ENCODE data around the gene RASSF5. TPM values are rescaled to one million over a fixed set of nuclear protein-coding genes. Genes with fewer than 3 reads are reported as not detected.

The RASSF5 gene
- total and polyA plus RNA-seq, 9 of the 15 experiments (the other 6 are each of a cell fraction or from before 2014, with no cell fraction given), result 6.1 to 41.0 (median 25.2) TPM

- Histone ChIP-seq H3K4me3 (peak overlapping the region; percentile 34), H3K79me2 (ENCODE audit: control insufficient read depth, insufficient read depth, low read length) (no peaks in the 10 kb centered on the region), H3K27me3 (ENCODE audit: control insufficient read depth in 2 of 2, insufficient read depth in 2 of 2, low read length in 2 of 2) (peaks cover 0 to 17% of the 10 kb centered on the region in 2 experiments; a peak in 3 of 5 replicates), H2AFZ (ENCODE audit: low read depth, low read length) (peak overlapping the region; percentile 86), H3K27ac (ENCODE audit: extremely low read depth, low read depth, low read length) (no peak overlapping the region), H3K9ac (ENCODE audit: insufficient read depth in 1 of 2, low read depth in 2 of 2, low read length in 2 of 2) (peak overlapping the region in 1 of 2 experiments; percentile 89; a peak in 2 of 4 replicates), H3K4me1 (replicated peaks in 1 of 2; ENCODE audit: control insufficient read depth in 2 of 2, insufficient read depth in 2 of 2, low read length in 2 of 2) (peaks cover 22 to 41% of the 10 kb centered on the region in 2 experiments), H3K4me2 (ENCODE audit: insufficient read depth, low read length) (peak overlapping the region; percentile 77), H3K36me3 (ENCODE audit: control insufficient read depth, insufficient read depth, low read length) (no peaks in the 10 kb centered on the region), H4K20me1 (replicated peaks; ENCODE audit: control insufficient read depth, insufficient read depth, low read length) (no peaks in the 10 kb centered on the region), H3K9me1 (ENCODE audit: control insufficient read depth, insufficient read depth, low read length) (no peaks in the 10 kb centered on the region), H3K9me3 (replicated peaks; ENCODE audit: control insufficient read depth, insufficient read depth, low read depth, low read length) (no peaks in the 10 kb centered on the region)
- no peak for FAIRE-seq
- WGBS (ENCODE audit: insufficient coverage, low coverage, missing lambda C conversion rate), result 11% methylated on average over 18 of the region's 18 CpGs
- POLR2A ChIA-PET, result interaction anchor here (0.6 to 1.5 kb wide), 6 partner anchors 9 to 70 kb away, joined by 3 to 7 read pairs (median 4); no protein-coding TSS in a partner anchor
- BruUV-seq (replicated peaks), result no TSS peak
- in situ Hi-C loops (cut with MboI) (no loop called here), intact Hi-C loops (cut with micrococcal nuclease) (loop anchor here (10.0 kb wide), 1 partner anchor 604 kb away; no protein-coding TSS in a partner anchor)
- peak in 2 of 4 experiments; percentile 41 to 46 for DNase-seq (ENCODE audit: extremely low read depth in 1 of 4, low spot score in 3 of 4)
- peak; percentile 17 for ATAC-seq
- CTCF ChIA-PET (ENCODE audit: low intra/inter-chr PET ratio), result no interaction called here
- no peak for TF ChIP-seq MCM7 (IDR thresholded peaks at IDR 0.05)
- no peak for TF ChIP-seq HNRNPUL1 (IDR thresholded peaks at IDR 0.05; ENCODE audit: low read length)
- no peak for TF ChIP-seq ZBTB9 (CRISPR knock-in tag; IDR thresholded peaks at IDR 0.05)
- no peak for TF ChIP-seq SREBF1 (IDR thresholded peaks at IDR 0.05; ENCODE audit: borderline replicate concordance, low read depth, low read length)
- TF ChIP-seq ZBTB2 (IDR thresholded peaks at IDR 0.05), result no peak
- TF ChIP-seq ZNF165 (CRISPR knock-in tag; IDR thresholded peaks at IDR 0.05; ENCODE audit: borderline replicate concordance), result 0 out of 2 replicates have a peak, but pooled peaks have one; percentile 10
- TF ChIP-seq ID3 (CRISPR knock-in tag; IDR thresholded peaks at IDR 0.05), result no peak
- peak; percentile 2; the same call in 1 of the 2 replicates for TF ChIP-seq ID3 (tag; IDR thresholded peaks at IDR 0.05)
- no peak for TF ChIP-seq HMGXB4 (CRISPR knock-in tag; IDR thresholded peaks at IDR 0.05)
- TF ChIP-seq CSDE1 (IDR thresholded peaks at IDR 0.05), result no peak
- TF ChIP-seq RBFOX2 (IDR thresholded peaks at IDR 0.05; ENCODE audit: low read depth, low read length), result peak; percentile 37; the same call in 1 of the 2 replicates
- TF ChIP-seq TFAP4 (CRISPR knock-in tag; IDR thresholded peaks at IDR 0.05; ENCODE audit: borderline replicate concordance), result 0 out of 2 replicates have a peak, but pooled peaks have one; percentile 52
- TF ChIP-seq CREB3L1 (IDR thresholded peaks at IDR 0.05; ENCODE audit: borderline replicate concordance, low read depth), result no peak
These were observed 36.5 kb upstream of the RASSF5 start for GRCh38 chr1:206470692-206471414.

All from K562 (cell line).